Epithelial cell of proximal tubule (primary cell): Measurements from ENCODE around the gene MRPL54. TPM values are rescaled to one million over a fixed set of nuclear protein-coding genes. Genes with fewer than 3 reads are reported as not detected.

Experiments used
- DNase-seq: peaks from one replicate; pipeline ENCODE4 v3.0.0-alpha.2; 2011; ENCODE audit warnings: low read depth
- H3K4me3 ChIP-seq: 2 replicates; pipeline ENCODE4 v1.5.1; 2011; ENCODE audit warnings: low read depth, mild to moderate bottlenecking, low read length
- CTCF ChIP-seq: conservative IDR thresholded peaks from 2 replicates; pipeline ENCODE4 v1.5.1; 2012; ENCODE audit warnings: low read depth, mild to moderate bottlenecking, low read length
- total RNA-seq: library from RNA; depleted of rRNA; stranded (reverse); fragments of >200 nt; gene quantifications from 2 replicates; pipeline ENCODE4 v1.2.3, GENCODE V29; 2015

MRPL54 gene
- total RNA-seq, 1 donor from 2014 or later: 102 TPM

GRCh38 chr19:3807131-3807480 is 44.6 kb downstream of the MRPL54 start:
- no peak for DNase-seq
- no peak for TF ChIP-seq CTCF
- H3K4me3 ChIP-seq: no peak overlapping the region

GRCh38 chr19:3807574-3808354 is 45.3 kb downstream of the MRPL54 start:
- no peak for TF ChIP-seq CTCF
- no peak overlapping the region for H3K4me3 ChIP-seq
- DNase-seq: no peak

GRCh38 chr19:3808420-3809143 is 46.1 kb downstream of the MRPL54 start:
- H3K4me3 ChIP-seq: no peak overlapping the region
- no peak for DNase-seq
- no peak for TF ChIP-seq CTCF

- no peak overlapping the region for H3K4me3 ChIP-seq
- no peak for TF ChIP-seq CTCF
Observed at GRCh38 chr19:3809881-3810707, 47.6 kb downstream of the MRPL54 start.

GRCh38 chr19:3810708-3811355 is 48.4 kb downstream of the MRPL54 start:
- no peak for DNase-seq
- TF ChIP-seq CTCF: no peak
- no peak overlapping the region for H3K4me3 ChIP-seq

More at GRCh38 chr19:3809881-3810707, 47.6 kb downstream of the MRPL54 start:
- DNase-seq: no peak
